ENCODE results near the gene ERICH2.
"Not testable (repeated sequence)": the region's sequence is repeated elsewhere in the genome, so short reads cannot be mapped to it uniquely, and the experiment has no call there.

Gene ERICH2

GRCh38 chr2:170770008-170770605 lies at the start of gene ERICH2:
TSS of gene ERICH2 (plus strand) at chr2:170770378. CDS start at chr2:170770682, 304 bp downstream.
- Histone ChIP-seq H3K9me3 (ENCODE audit: low read length) (no peaks in the 10 kb centered on the region), H3K4me1 (ENCODE audit: insufficient read depth, low read length) (peaks cover 7% of the 10 kb centered on the region), H3K36me3 (ENCODE audit: insufficient read depth, low read length) (no peaks in the 10 kb centered on the region), H3K4me3 (ENCODE audit: low read length) (peak within 1 kb of the TSS; percentile 63), H2AFZ (ENCODE audit: low read depth, low read length) (peak within 1 kb of the TSS; percentile 91), H3K27me3 (ENCODE audit: insufficient read depth, low read length) (peaks cover 20% of the 10 kb centered on the region)

GRCh38 chr2:170721678-170722077 lies 48.5 kb upstream of the ERICH2 start:
- no peaks in the 10 kb centered on the region for H3K36me3 ChIP-seq (ENCODE audit: insufficient read depth, low read length)
- H3K27me3 ChIP-seq (ENCODE audit: insufficient read depth, low read length): peaks cover 44% of the 10 kb centered on the region
- no peak overlapping the region for H2AFZ ChIP-seq (ENCODE audit: low read depth, low read length)
- no peaks in the 10 kb centered on the region for H3K4me1 ChIP-seq (ENCODE audit: insufficient read depth, low read length)
- H3K9me3 ChIP-seq (ENCODE audit: low read length): peaks cover 2% of the 10 kb centered on the region
- no peak overlapping the region for H3K4me3 ChIP-seq (ENCODE audit: low read length)

- H3K36me3 ChIP-seq (ENCODE audit: insufficient read depth, low read length): no peaks in the 10 kb centered on the region
- no peak overlapping the region for H3K4me3 ChIP-seq (ENCODE audit: low read length)
- H3K4me1 ChIP-seq (ENCODE audit: insufficient read depth, low read length): no peaks in the 10 kb centered on the region
- peaks cover 41% of the 10 kb centered on the region for H3K27me3 ChIP-seq (ENCODE audit: insufficient read depth, low read length)
- H3K9me3 ChIP-seq (ENCODE audit: low read length): peaks cover 2% of the 10 kb centered on the region
- no peak overlapping the region for H2AFZ ChIP-seq (ENCODE audit: low read depth, low read length)
Measured at GRCh38 chr2:170722301-170722700, 47.9 kb upstream of the ERICH2 start.

- Histone ChIP-seq H3K4me3 (ENCODE audit: low read length) (no peak overlapping the region), H3K9me3 (ENCODE audit: low read length) (no peaks in the 10 kb centered on the region), H3K4me1 (ENCODE audit: insufficient read depth, low read length) (no peaks in the 10 kb centered on the region), H3K36me3 (ENCODE audit: insufficient read depth, low read length) (no peaks in the 10 kb centered on the region), H3K27me3 (ENCODE audit: insufficient read depth, low read length) (peaks cover 32% of the 10 kb centered on the region), H2AFZ (ENCODE audit: low read depth, low read length) (no peak overlapping the region)
Measured at GRCh38 chr2:170723446-170723958, 46.7 kb upstream of the ERICH2 start.

- H3K27me3 ChIP-seq (ENCODE audit: insufficient read depth, low read length): no peaks in the 10 kb centered on the region
- no peaks in the 10 kb centered on the region for H3K36me3 ChIP-seq (ENCODE audit: insufficient read depth, low read length)
- no peaks in the 10 kb centered on the region for H3K4me1 ChIP-seq (ENCODE audit: insufficient read depth, low read length)
- no peaks in the 10 kb centered on the region for H3K9me3 ChIP-seq (ENCODE audit: low read length)
- no peak overlapping the region for H3K4me3 ChIP-seq (ENCODE audit: low read length)
- no peak overlapping the region for H2AFZ ChIP-seq (ENCODE audit: low read depth, low read length)
Measured at GRCh38 chr2:170733798-170734600, 36.2 kb upstream of the ERICH2 start.

- H3K4me3 ChIP-seq (ENCODE audit: low read length); H3K27me3 ChIP-seq (ENCODE audit: insufficient read depth, low read length); H3K9me3 ChIP-seq (ENCODE audit: low read length); H3K36me3 ChIP-seq (ENCODE audit: insufficient read depth, low read length); H2AFZ ChIP-seq (ENCODE audit: low read depth, low read length); H3K4me1 ChIP-seq (ENCODE audit: insufficient read depth, low read length): not testable (repeated sequence)
Measured at GRCh38 chr2:170734601-170735000, 35.6 kb upstream of the ERICH2 start.

- H3K27me3 ChIP-seq (ENCODE audit: insufficient read depth, low read length): peaks cover 3% of the 10 kb centered on the region
- H3K4me3 ChIP-seq (ENCODE audit: low read length): no peak overlapping the region
- H2AFZ ChIP-seq (ENCODE audit: low read depth, low read length): no peak overlapping the region
- H3K36me3 ChIP-seq (ENCODE audit: insufficient read depth, low read length): no peaks in the 10 kb centered on the region
- H3K9me3 ChIP-seq (ENCODE audit: low read length): no peaks in the 10 kb centered on the region
- no peaks in the 10 kb centered on the region for H3K4me1 ChIP-seq (ENCODE audit: insufficient read depth, low read length)
Measured at GRCh38 chr2:170736628-170737027, 33.5 kb upstream of the ERICH2 start.

GRCh38 chr2:170737406-170737805 lies 32.8 kb upstream of the ERICH2 start:
- H3K27me3 ChIP-seq (ENCODE audit: insufficient read depth, low read length): peaks cover 8% of the 10 kb centered on the region
- no peak overlapping the region for H3K4me3 ChIP-seq (ENCODE audit: low read length)
- no peaks in the 10 kb centered on the region for H3K9me3 ChIP-seq (ENCODE audit: low read length)
- no peaks in the 10 kb centered on the region for H3K36me3 ChIP-seq (ENCODE audit: insufficient read depth, low read length)
- no peaks in the 10 kb centered on the region for H3K4me1 ChIP-seq (ENCODE audit: insufficient read depth, low read length)
- H2AFZ ChIP-seq (ENCODE audit: low read depth, low read length): no peak overlapping the region

- H2AFZ ChIP-seq (ENCODE audit: low read depth, low read length): no peak overlapping the region
- no peaks in the 10 kb centered on the region for H3K9me3 ChIP-seq (ENCODE audit: low read length)
- peaks cover 8% of the 10 kb centered on the region for H3K27me3 ChIP-seq (ENCODE audit: insufficient read depth, low read length)
- no peak overlapping the region for H3K4me3 ChIP-seq (ENCODE audit: low read length)
- no peaks in the 10 kb centered on the region for H3K4me1 ChIP-seq (ENCODE audit: insufficient read depth, low read length)
- H3K36me3 ChIP-seq (ENCODE audit: insufficient read depth, low read length): no peaks in the 10 kb centered on the region
Measured at GRCh38 chr2:170737821-170738220, 32.4 kb upstream of the ERICH2 start.

- no peaks in the 10 kb centered on the region for H3K36me3 ChIP-seq (ENCODE audit: insufficient read depth, low read length)
- peaks cover 8% of the 10 kb centered on the region for H3K27me3 ChIP-seq (ENCODE audit: insufficient read depth, low read length)
- H3K4me3 ChIP-seq (ENCODE audit: low read length): no peak overlapping the region
- H3K9me3 ChIP-seq (ENCODE audit: low read length): no peaks in the 10 kb centered on the region
- H2AFZ ChIP-seq (ENCODE audit: low read depth, low read length): no peak overlapping the region
- H3K4me1 ChIP-seq (ENCODE audit: insufficient read depth, low read length): no peaks in the 10 kb centered on the region
Measured at GRCh38 chr2:170739048-170739447, 31.1 kb upstream of the ERICH2 start.

GRCh38 chr2:170739507-170740046 lies 30.6 kb upstream of the ERICH2 start:
- Histone ChIP-seq H3K36me3 (ENCODE audit: insufficient read depth, low read length) (no peaks in the 10 kb centered on the region), H3K27me3 (ENCODE audit: insufficient read depth, low read length) (peaks cover 8% of the 10 kb centered on the region), H3K4me3 (ENCODE audit: low read length) (no peak overlapping the region), H3K9me3 (ENCODE audit: low read length) (no peaks in the 10 kb centered on the region), H3K4me1 (ENCODE audit: insufficient read depth, low read length) (no peaks in the 10 kb centered on the region), H2AFZ (ENCODE audit: low read depth, low read length) (no peak overlapping the region)

- Histone ChIP-seq H3K36me3 (ENCODE audit: insufficient read depth, low read length) (no peaks in the 10 kb centered on the region), H3K27me3 (ENCODE audit: insufficient read depth, low read length) (peaks cover 8% of the 10 kb centered on the region), H3K4me1 (ENCODE audit: insufficient read depth, low read length) (no peaks in the 10 kb centered on the region), H3K9me3 (ENCODE audit: low read length) (no peaks in the 10 kb centered on the region), H2AFZ (ENCODE audit: low read depth, low read length) (no peak overlapping the region), H3K4me3 (ENCODE audit: low read length) (no peak overlapping the region)
Measured at GRCh38 chr2:170740660-170741059, 29.5 kb upstream of the ERICH2 start.

- Histone ChIP-seq H3K36me3 (ENCODE audit: insufficient read depth, low read length) (no peaks in the 10 kb centered on the region), H3K4me1 (ENCODE audit: insufficient read depth, low read length) (no peaks in the 10 kb centered on the region), H3K4me3 (ENCODE audit: low read length) (no peak overlapping the region), H3K27me3 (ENCODE audit: insufficient read depth, low read length) (peaks cover 10% of the 10 kb centered on the region), H2AFZ (ENCODE audit: low read depth, low read length) (no peak overlapping the region), H3K9me3 (ENCODE audit: low read length) (no peaks in the 10 kb centered on the region)
Measured at GRCh38 chr2:170742000-170742399, 28.2 kb upstream of the ERICH2 start.

Measured in neuron (in vitro differentiated cells).